OCI-LY3 (cell line): ENCODE measurements around the gene TRIM62.

ENCODE experiments used
- EZH2phosphoT487 ChIP-seq: fragments of 200-600 bp; shearing (Covaris generic); IDR thresholded peaks from 2 replicates; pipeline ENCODE4 v1.6.1; 2018; ENCODE audit warnings: antibody characterized with exemption, mixed run types, low read depth
- TF ChIP-seq, protein P1 (sequence below): fragments of 200-600, 300-600 bp; sonication (generic); IDR thresholded peaks from 2 replicates; pipeline ENCODE4 v1.5.1; 2014; ENCODE audit warnings: antibody characterized with exemption, low read length, low read depth

DNA sequence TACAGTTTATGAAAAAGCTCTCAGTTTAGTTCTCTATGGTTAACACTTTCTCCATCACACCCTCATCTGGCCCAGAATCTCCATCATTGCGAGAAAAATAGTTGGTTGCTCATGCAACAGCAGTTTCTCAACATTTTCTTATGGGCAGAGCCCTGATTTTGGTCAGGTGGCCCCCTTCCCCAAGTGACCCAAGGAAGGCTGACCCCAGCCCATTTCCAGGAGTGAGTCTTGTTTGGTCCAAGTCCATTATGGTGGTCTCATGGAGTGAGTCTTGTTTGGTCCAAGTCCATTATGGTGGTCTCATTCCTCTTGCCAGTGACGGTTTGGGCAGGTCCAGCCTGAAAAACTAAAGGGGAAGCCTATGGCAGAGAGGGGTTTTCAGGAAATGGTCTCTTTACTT, 1.5 kb upstream of the TRIM62 start:
- TF ChIP-seq, protein P1, sequence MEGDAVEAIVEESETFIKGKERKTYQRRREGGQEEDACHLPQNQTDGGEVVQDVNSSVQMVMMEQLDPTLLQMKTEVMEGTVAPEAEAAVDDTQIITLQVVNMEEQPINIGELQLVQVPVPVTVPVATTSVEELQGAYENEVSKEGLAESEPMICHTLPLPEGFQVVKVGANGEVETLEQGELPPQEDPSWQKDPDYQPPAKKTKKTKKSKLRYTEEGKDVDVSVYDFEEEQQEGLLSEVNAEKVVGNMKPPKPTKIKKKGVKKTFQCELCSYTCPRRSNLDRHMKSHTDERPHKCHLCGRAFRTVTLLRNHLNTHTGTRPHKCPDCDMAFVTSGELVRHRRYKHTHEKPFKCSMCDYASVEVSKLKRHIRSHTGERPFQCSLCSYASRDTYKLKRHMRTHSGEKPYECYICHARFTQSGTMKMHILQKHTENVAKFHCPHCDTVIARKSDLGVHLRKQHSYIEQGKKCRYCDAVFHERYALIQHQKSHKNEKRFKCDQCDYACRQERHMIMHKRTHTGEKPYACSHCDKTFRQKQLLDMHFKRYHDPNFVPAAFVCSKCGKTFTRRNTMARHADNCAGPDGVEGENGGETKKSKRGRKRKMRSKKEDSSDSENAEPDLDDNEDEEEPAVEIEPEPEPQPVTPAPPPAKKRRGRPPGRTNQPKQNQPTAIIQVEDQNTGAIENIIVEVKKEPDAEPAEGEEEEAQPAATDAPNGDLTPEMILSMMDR = no peak
- TF ChIP-seq EZH2phosphoT487 = no peak
